CD1c-positive myeloid dendritic cell (primary cell): ENCODE results near the gene ALK.

Experiments used
- DNase-seq: peaks from one replicate; pipeline ENCODE4 v3.0.0-alpha.2; 2016; ENCODE audit errors: extremely low spot score

ALK gene

GRCh38 chr2:29367986-29368658 lies 553.3 kb downstream of the ALK start:
- no peak for DNase-seq

DNA sequence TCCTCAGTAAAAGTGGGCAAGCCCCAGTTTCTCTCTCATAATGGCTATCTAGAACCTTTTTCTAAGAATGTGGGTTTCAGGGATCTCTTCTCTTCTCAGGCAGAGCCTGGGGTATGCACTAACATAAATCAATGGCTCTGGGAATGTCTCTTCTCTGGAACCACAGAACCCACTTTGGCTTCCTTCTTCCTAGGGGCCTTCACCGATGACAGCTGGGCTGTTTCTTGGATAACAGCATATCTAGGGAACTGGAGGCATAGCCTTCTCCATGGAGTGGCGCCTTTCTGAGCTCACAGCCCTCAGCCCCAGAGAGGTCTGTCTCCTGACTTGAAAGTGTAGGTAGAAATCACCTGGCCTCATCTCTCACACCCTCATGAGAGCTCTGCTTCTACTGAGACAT lies 558.3 kb downstream of the ALK start:
- no peak for DNase-seq

DNA sequence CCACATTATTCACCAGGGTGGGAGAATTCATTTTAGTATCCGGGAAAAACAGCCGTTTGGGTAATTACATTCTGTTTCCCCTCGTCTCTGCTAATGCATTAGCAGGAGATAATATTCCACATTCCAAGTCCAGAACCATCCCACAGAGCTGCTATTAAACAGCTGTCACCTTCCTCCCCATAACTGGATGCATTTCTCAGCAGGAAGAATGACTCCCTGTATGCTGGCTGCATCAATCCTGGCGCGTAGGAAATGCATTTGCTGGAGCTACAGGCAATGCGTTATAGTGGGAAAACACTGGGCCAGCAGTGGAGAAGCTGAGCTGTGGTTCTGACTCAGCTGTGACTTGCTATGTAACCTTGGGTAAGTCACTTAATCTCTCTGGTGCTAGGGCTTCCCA lies 560.2 kb downstream of the ALK start:
- DNase-seq = no peak

DNA sequence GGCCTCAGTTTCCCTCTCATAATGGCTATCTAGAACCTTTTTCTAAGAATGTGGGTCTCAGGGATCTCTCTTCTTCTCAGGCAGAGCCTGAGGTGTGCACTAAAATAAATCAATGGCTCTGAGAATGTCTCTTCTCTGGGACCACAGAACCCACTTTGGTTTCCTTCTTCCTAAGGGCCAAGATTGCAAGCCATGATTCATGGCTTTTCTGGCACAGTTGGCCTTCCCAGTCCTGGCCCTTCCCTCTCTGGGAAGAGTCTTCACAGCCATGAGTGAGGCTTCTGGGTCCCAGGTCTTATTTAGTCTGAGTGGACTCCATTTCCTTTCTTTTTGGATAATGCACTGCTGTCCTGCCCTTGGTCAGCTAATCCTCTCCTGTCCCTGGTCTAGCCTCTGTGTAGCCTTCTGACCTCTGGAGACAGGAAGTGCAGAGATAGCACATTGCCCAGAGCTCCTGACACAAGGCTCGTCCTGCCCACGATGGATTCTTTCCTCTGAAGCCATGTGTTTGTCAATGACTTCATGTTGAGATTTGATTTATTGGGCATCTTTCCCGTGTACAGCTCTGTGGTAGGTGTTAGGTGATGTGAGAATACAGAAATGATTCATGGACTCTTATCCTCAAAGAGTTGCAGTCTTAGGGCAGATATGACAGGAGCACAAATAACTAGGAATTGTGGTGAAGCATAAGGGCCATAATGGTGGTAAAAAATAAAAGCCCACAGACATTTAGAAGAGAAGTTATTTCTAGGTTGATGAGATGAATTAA lies 561.2 kb downstream of the ALK start:
- no peak for DNase-seq

- DNase-seq = no peak
Measured at GRCh38 chr2:29353403-29353991, 567.9 kb downstream of the ALK start.

- DNase-seq = no peak
Measured at GRCh38 chr2:29351916-29352591, 569.3 kb downstream of the ALK start.

DNA sequence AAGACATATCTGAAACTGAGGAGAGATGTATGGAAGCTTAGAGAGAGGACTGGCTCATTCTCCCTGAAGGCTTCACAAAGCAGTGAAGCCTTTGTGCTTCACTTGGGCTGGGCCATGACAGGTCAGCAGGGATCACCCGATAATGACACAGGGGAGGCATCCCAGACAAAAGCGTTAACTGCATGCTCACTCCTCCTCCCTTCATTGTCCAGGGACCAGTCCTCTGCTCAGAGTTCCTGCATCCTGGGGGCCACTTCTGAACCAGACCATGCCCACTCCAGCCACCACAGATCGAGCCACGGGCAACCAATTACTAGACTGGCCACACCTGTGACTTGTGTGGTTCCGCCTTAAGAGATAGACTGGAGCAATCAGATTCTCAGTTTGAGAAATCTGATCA lies 570.1 kb downstream of the ALK start:
- DNase-seq = no peak

GRCh38 chr2:29349316-29350030 lies 571.9 kb downstream of the ALK start:
- no peak for DNase-seq

DNA sequence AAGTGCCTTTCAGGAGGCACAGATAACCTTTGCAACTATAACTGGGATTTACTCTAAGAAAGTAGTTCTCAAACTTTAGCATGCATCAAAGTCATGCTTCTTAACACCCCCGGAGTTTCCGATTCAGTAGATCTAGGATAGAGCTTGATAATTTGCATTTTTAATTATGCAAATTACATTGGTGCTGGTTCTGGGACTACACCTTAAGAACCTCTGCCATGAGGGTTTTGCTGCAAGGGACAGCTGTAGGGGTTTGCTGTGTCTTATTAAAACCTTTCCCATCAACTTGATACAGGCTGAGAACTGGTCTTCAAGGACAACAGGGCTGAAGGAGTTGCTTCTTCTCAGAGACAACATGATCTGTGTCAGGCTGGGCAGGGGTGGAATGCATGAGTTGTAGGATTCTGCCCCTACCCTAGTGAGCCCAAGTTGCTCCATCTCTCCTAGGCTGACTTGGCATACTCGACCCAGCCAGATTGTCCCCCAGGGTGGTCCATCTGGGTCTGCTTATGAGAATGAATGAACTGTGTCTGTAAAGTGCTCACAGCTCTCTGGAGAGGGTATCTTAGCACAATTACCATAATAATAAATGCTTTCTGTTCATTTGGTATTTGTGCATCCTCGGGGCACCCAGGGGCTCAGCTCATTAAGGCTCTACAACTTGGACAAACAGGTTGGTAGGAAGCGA lies 573.5 kb downstream of the ALK start:
- no peak for DNase-seq

DNA sequence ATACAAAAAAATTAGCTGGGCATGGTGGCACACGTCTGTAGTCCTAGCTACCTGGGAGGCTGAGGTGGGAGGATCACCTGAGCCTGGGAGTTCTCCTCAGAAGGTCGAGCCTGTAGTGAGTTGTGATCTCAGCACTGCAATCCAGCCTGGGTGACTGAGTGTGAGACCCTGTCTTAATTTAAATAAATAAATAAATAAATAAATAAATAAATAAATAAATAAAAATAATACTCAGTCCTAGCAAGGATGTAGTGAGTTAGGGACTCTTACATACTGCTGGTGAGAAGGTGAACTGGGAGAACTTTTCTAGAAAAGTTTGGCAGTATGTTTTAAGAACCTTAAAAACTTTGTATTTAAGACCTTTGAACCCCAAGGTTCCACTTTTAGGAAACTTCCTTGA lies 576.1 kb downstream of the ALK start:
- DNase-seq = no peak

- no peak for DNase-seq
Measured at GRCh38 chr2:29343830-29344229, 577.6 kb downstream of the ALK start.

GRCh38 chr2:29336341-29337241 lies 584.8 kb downstream of the ALK start:
- no peak for DNase-seq

DNA sequence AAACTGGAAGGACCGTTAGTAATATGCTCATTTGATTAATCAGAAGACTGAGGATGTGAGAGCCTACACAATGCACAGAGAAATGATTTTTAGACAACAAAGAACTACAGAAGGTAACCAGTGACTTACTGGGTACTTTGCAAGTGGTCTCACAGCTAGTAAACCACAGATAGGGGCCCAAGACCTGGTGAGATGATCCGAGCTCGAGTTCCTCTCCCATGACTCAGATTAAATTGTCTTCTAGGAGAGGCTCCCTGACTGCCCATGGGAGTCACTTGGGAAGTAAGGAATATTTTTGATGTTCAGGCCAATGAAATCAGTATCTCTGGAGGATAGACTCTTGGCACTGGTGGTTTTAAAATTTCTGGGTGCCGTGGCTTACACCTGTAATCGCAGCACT lies 586.0 kb downstream of the ALK start:
- DNase-seq = no peak

DNA sequence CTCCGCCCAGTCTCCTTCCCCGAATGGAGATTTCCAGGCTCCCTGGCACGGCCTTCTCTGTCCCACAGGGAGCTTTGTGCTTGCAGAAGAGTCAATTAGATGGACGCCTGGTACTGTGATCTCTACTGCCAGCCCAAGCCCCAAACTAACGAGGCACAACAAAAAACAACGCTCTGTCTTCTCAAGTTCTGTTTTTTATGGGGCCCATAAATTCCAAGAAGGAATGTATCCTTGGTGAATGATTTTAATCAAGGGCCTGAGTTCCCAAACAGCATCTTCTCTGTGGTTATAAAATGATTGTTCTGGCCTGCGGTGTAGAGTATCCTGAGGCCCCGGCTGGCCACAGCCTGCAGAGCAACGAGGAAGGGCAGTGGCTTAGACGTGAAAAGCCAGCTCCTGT lies 586.7 kb downstream of the ALK start:
- DNase-seq = no peak

- DNase-seq = no peak
Measured at GRCh38 chr2:29332540-29332939, 588.8 kb downstream of the ALK start.

GRCh38 chr2:29329899-29330298 lies 591.5 kb downstream of the ALK start:
- peak; percentile 9 for DNase-seq

GRCh38 chr2:29326926-29327325 lies 594.5 kb downstream of the ALK start:
- no peak for DNase-seq

DNA sequence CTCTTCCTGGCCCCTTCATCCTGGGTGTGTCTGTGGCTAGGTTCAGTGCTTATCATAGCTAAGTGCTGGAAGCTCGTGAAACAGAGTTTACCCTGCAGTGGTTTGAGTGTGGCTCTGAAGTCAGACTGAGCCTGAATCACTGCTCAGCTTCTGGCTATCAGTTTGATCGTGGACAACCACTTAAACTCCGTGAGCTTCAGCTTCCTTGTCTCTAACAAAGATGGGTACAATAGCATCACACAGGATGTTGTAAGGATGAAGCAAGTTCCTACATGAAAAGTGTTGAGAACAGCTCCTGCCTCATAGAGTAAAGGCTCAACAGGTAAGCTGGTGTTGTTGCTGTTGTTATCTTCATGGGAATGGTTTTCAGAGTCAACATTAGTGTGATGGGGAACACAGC lies 595.8 kb downstream of the ALK start:
- no peak for DNase-seq

GRCh38 chr2:29323961-29324360 lies 597.4 kb downstream of the ALK start:
- no peak for DNase-seq

DNA sequence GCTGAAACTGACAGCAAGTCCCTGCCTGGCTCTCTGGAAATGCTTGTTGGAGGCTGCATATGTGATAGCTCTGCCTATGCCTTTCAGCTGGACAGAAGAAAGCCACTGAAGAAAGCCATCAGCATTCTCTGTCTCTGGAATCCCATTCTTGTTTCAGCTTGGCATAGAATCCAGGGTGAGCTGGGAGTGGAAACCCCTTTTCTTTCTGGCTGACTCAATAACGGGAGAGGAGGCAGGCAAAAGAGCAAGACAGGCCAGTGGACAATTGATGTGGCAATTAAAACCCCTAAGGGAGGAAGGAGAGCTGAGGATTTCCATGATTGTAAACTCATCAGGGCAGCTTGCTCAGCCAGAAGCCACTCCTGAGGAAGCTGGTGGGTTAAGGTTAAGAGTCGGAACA lies 598.1 kb downstream of the ALK start:
- no peak for DNase-seq
